Measurements from ENCODE around the gene BLNK. TPM values are rescaled to one million over a fixed set of nuclear protein-coding genes. Genes with fewer than 3 reads are reported as not detected.

The BLNK gene
- polyA plus RNA-seq, 2 of the 4 experiments (the other 2 are of a cell fraction): not detected

Other genes with a start within 250 kb of the BLNK start
- 12.0 and 14.0 TPM in 2 replicates for gene CCNJ, start 228.0 kb downstream of the BLNK start, polyA plus RNA-seq (2011; rRNA removed)
- gene CCNJ, start 228.0 kb downstream of the BLNK start, polyA plus RNA-seq (2017; fragmentation: RNase III; extraction: RNeasy Plus Mini Kit Qiagen cat#74134 plus additional on column Dnase treatment): 6.4 to 6.6 TPM (median 6.5 TPM) in 3 replicates
- 21.7 and 28.9 TPM in 2 replicates for gene ZNF518A, start 141.3 kb downstream of the BLNK start, polyA plus RNA-seq (2011; rRNA removed)
- 7.3 to 8.7 TPM (median 8.5 TPM) in 3 replicates for gene ZNF518A, start 141.3 kb downstream of the BLNK start, polyA plus RNA-seq (2017; fragmentation: RNase III; extraction: RNeasy Plus Mini Kit Qiagen cat#74134 plus additional on column Dnase treatment)
- gene DNTT, start 32.9 kb upstream of the BLNK start, polyA plus RNA-seq (2011; rRNA removed): not detected in 2 replicates
- 0.04 TPM in 1 of 3 replicates, not detected in the others for gene DNTT, start 32.9 kb upstream of the BLNK start, polyA plus RNA-seq (2017; fragmentation: RNase III; extraction: RNeasy Plus Mini Kit Qiagen cat#74134 plus additional on column Dnase treatment)
- gene OPALIN, start 87.4 kb upstream of the BLNK start, polyA plus RNA-seq (2011; rRNA removed): not detected in 2 replicates
- not detected in 3 replicates for gene OPALIN, start 87.4 kb upstream of the BLNK start, polyA plus RNA-seq (2017; fragmentation: RNase III; extraction: RNeasy Plus Mini Kit Qiagen cat#74134 plus additional on column Dnase treatment)
- 0.08 TPM in 2 replicates for gene TLL2, start 242.4 kb upstream of the BLNK start, polyA plus RNA-seq (2011; rRNA removed)
- gene TLL2, start 242.4 kb upstream of the BLNK start, polyA plus RNA-seq (2017; fragmentation: RNase III; extraction: RNeasy Plus Mini Kit Qiagen cat#74134 plus additional on column Dnase treatment): 0.12 to 0.18 TPM (median 0.13 TPM) in 3 replicates